HL-60 (cell line): ENCODE measurements around the gene TAF4.

ENCODE experiments used
- GABPA ChIP-seq: IDR thresholded peaks from 2 replicates; pipeline ENCODE4 v1.6.1; 2012; ENCODE audit warnings: low read depth
- POLR2AphosphoS5 ChIP-seq: IDR thresholded peaks from 2 replicates; pipeline ENCODE4 v1.6.1; 2012; ENCODE audit warnings: low read depth
- TF ChIP-seq, protein P1 (sequence below): IDR thresholded peaks from 2 replicates; pipeline ENCODE4 v1.6.1; 2012; ENCODE audit warnings: low read depth; ENCODE audit not compliant: insufficient replicate concordance
- TF ChIP-seq, protein P2 (sequence below): IDR thresholded peaks from one replicate; pipeline ENCODE4 v1.5.1; 2011; ENCODE audit warnings: low read length, control low read depth, inconsistent platforms; ENCODE audit not compliant: insufficient read depth

DNA sequence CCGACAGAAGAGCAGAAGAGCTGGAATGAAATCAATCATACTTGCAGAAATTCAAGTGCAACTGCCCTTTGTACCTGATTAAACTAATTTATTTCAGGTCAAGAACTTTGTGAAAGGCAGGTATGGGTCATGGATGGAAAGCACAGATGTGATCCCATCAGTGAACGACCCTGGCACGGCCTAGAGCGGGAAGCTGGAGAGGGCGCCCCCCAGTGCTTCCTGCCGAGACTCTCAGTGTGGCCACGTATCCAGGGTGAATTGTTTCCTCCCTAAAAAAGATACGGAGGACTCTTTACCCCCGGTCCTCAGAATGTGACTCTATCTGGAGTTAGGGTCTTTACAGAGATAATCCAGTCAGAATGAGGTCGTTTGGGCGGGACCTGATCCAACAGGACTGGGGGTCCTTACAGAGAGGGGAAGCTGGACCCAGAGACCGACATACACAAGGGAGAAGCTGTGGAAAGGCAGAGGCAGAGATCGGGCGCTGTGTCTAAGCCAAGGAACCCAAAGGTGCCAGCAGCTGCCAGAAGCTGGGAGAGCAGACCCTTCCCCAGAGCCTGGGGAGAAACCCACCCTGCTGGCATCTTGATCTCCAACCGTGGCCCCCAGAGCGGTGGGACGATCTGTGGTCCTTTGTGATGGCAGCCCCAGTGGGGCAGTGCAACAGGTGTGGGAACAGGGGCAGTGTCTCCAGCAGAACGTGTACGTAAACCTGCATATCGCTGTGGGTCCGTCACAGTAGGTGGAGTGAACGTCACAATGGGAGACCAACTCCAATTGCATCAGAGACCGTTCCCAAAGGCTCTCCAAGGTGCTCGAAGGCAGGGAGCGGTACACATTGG is 91.9 kb downstream of the TAF4 start:
- TF ChIP-seq, protein P1, sequence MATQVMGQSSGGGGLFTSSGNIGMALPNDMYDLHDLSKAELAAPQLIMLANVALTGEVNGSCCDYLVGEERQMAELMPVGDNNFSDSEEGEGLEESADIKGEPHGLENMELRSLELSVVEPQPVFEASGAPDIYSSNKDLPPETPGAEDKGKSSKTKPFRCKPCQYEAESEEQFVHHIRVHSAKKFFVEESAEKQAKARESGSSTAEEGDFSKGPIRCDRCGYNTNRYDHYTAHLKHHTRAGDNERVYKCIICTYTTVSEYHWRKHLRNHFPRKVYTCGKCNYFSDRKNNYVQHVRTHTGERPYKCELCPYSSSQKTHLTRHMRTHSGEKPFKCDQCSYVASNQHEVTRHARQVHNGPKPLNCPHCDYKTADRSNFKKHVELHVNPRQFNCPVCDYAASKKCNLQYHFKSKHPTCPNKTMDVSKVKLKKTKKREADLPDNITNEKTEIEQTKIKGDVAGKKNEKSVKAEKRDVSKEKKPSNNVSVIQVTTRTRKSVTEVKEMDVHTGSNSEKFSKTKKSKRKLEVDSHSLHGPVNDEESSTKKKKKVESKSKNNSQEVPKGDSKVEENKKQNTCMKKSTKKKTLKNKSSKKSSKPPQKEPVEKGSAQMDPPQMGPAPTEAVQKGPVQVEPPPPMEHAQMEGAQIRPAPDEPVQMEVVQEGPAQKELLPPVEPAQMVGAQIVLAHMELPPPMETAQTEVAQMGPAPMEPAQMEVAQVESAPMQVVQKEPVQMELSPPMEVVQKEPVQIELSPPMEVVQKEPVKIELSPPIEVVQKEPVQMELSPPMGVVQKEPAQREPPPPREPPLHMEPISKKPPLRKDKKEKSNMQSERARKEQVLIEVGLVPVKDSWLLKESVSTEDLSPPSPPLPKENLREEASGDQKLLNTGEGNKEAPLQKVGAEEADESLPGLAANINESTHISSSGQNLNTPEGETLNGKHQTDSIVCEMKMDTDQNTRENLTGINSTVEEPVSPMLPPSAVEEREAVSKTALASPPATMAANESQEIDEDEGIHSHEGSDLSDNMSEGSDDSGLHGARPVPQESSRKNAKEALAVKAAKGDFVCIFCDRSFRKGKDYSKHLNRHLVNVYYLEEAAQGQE: no peak
- TF ChIP-seq POLR2AphosphoS5 (no peak), GABPA (no peak)
- TF ChIP-seq, protein P2, sequence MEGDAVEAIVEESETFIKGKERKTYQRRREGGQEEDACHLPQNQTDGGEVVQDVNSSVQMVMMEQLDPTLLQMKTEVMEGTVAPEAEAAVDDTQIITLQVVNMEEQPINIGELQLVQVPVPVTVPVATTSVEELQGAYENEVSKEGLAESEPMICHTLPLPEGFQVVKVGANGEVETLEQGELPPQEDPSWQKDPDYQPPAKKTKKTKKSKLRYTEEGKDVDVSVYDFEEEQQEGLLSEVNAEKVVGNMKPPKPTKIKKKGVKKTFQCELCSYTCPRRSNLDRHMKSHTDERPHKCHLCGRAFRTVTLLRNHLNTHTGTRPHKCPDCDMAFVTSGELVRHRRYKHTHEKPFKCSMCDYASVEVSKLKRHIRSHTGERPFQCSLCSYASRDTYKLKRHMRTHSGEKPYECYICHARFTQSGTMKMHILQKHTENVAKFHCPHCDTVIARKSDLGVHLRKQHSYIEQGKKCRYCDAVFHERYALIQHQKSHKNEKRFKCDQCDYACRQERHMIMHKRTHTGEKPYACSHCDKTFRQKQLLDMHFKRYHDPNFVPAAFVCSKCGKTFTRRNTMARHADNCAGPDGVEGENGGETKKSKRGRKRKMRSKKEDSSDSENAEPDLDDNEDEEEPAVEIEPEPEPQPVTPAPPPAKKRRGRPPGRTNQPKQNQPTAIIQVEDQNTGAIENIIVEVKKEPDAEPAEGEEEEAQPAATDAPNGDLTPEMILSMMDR: no peak
